Hindlimb muscle (tissue), 1 donor: ENCODE results near the gene FNIP2. TPM values are rescaled to one million over a fixed set of nuclear protein-coding genes. Genes with fewer than 3 reads are reported as not detected.
"Not testable (repeated sequence)": the region's sequence is repeated elsewhere in the genome, so short reads cannot be mapped to it uniquely, and the experiment has no call there.

Experiments used
- DNase-seq: peaks from one replicate; pipeline ENCODE4 v3.0.0-alpha.2; 2013
- polyA plus RNA-seq: library from polyadenylated mRNA; unstranded; fragments of 120-200 nt; gene quantifications from one replicate; pipeline ENCODE4 v1.2.1, GENCODE V29; 2013; ENCODE audit not compliant: insufficient read length

Gene FNIP2
- polyA plus RNA-seq, 1 donor, result 12.7 TPM

DNA sequence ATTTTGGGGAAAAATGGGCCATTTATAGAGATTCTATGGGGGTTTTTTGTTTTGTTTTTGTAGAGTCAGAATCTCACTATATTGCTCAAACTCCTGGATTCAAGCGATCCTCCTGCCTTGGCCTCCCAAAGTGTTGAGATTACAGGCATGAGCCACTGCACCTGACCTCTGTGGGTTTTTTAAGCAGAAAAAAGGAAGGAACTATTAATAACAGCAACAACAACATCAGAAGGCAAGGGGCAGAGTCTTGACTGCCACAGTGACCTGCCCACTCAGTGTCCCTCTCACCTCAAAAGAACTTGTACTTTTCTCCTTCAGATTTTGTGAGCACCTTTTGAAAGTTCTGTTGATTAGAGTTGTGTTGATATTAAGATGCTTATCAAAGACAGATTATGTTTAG, 48.1 kb downstream of the FNIP2 start:
- DNase-seq, result no peak

DNA sequence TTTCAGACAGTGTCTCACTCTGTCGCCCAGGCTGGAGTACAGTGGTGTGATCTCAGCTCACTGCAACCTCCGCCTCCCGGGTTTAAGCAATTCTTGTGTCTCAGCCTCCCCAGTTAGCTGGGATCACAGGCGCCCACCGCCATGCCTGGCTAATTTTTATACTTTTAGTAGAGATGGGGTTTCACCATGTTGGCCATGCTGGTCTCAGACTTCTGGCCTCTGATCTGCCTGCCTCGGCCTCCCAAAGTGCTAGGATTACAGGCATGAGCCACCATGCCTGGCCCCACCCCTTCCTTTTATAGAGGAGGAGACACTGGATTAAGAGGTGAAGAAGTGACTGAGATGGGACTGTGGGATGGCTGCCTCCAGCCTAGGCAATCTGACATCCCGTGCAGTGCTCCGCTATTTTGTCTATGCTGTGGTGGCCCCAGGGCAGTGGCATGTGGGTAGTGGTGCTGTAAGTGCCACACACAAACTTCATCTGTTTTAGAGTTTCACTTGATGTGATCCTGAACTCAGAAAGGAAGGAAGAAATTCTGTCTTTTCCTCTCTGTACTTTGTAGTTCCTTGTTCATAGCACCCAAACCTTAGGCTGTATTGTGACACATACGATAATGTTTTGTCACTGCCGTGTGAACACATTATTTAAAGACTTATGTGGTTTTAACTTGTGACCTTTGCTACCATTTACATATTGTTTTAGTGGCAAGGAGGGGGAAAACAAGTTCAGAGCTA, 48.9 kb downstream of the FNIP2 start:
- no peak for DNase-seq

DNA sequence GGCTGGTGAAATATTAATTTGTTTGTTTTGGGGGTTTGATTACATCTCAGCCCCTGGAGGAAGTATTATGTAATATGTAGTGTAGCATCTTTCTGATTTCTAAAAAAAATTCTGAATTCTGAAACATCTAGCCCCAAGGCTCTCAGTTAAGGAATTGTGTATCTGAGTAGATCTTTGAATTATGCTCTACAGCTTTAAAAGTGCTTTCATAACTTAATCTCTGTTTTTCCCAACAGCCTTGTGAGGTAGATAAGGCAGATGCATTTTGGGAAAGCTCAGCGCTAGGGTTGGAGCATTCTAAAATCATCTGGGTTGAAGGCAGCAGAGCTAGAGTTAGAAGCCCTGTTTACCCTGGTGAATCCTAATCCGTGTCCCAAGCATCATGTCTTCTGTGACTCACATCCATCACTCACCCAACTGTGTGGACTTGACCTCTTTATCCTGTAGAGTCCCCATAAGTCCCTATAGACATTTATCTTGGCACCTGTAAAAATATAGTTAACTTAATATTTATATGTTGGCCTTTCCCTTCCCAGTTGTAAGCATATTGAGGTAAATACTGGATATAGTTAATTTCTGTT, 49.8 kb downstream of the FNIP2 start:
- no peak for DNase-seq

DNA sequence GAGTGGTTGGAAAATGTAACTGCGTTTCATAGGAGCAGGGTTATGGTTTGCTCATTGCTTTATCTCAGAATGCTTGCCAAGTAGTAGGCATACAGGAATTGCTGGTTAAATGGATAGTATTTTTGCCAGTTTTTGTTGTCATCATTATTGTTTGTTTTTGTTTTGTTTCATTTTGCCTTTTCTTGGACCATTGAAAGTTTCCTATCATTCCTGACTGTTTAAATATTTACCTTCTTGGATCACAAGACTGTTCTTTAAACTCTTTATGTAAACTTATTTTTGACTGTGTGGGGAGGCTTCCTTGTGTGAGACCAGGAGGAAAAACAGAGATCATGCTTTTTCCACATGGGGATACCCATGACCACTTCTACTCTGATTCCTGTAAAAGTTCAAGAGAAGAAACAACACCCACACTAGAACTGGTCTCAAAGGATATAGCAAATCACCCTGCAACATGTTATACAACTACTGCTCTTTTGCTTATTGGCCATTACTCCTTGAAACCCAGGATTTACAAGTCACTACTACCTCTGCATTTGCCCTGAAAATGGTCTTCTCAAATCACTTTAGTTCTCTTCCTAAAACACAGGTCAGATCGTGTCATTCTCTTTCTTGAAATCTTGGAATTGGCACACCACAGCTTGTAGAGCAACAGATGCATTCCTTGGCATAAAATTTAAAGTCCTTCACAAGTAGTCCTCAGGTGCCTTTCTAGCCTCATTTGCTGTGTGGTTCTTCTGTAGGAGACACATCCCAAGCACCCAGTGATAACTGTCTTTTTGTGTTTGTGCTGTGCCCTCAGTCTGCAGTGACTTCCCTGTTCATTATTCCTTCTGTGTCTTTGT, 51.3 kb downstream of the FNIP2 start:
- no peak for DNase-seq

DNA sequence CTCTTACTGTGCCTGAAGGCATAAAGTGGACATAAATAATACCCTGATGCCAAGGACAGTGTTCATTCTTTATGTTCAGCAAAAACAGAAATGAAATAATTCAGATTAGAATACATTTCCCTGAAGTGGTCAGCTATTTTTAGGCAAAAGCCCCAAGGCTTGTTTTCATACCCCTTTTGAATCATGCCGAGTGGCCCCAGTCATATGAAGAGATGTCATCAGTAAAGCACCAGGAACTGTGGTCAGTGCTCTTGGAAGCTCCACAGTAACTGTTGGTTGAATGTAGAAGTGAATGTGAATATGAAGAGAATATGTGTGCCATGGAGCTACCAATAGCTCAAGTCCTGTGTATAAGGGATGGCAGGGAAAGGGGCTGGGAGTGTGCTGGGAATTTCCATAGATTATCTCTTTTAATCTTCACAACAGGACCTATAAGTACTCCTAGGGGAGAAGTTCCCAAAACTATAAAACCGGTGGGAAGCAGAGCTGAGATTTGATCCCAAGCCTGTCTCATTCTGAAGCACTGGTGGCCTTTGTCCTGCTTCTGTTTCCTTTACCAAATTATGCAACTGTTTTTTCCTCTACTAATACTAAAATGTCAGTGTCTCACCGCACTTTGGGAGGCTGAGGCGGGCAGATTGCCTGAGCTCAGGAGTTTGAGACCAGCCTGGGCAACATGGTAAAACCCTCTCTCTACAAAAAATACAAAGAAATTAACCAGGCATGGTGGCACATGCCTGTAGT, 52.6 kb downstream of the FNIP2 start:
- DNase-seq, result no peak

DNA sequence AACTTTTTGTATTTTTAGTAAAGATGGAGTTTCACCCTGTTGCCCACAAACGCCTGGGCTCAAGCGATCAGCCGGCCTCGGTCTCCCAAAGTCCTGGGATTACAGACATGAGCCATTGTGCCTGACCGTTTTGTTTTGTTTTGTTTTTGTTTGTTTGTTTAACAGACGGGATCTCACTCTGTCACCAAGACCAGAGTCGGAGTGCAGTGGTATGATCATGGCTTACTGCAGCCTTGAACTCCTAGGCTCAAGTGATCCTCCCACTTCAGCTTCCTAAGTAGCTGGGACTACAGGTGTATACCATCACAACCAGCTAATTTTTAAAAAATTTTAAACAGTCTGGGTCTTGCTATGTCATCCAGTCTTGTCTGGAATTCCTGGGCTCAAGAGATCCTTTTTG, 53.5 kb downstream of the FNIP2 start:
- no peak for DNase-seq

DNA sequence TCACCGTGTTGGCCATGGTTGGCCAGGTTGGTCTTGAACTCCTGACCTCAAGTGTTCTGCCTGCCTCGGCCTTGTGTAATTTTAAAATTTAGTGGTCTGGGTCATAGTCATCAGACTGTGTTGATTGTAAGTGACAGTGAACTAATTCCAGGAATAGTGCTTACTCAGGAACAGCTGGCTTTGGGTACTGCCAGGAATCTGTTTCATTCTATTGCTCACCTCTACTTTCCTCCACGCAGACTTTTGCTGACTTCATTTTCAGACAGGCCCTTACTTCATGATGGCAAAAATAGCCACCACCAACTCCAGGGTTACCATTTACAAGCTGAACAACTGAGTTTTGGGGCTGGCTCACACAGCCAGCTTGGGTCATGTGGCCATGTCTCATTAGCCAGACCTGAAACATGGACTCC, 54.6 kb downstream of the FNIP2 start:
- DNase-seq, result no peak

DNA sequence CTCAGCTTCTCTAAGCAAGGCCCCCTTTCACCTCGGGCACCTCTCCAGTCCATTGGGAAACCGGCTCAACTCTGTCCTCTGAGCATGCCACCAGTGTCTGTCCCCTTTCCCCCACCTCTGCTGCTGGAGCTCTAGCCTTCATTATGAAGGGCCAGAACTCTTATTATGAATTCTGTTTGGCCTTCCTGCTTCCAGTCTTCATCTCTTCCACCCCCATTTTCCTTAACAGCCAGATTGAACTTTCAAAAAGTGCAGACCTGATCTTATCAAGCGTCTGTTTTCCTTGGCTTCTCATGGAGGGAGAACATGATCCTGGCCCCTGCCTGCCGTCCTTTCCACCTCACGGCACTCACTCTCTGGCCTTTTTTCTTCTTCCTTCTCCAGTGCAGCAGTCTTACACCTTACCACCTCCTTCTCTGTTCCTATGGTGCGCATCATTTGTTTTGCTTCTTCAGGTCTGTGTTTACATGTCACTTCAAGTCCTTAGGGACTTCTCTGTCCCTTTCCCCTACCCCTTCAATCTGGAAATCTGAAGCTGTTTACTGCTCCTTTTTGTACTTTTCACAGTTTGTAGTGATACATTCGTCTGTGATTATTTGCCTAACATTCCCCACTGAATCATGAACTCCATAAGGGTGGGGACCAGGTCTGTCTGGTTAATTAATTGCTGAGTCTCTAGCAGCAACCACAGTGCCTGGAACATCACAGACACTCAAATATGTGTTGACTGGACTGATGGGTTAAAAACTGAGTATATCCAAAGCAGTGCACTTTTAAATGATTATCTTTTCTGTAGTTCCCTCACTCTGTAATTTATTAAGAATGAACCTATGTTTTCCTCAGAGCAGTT, 55.8 kb downstream of the FNIP2 start:
- no peak for DNase-seq

DNA sequence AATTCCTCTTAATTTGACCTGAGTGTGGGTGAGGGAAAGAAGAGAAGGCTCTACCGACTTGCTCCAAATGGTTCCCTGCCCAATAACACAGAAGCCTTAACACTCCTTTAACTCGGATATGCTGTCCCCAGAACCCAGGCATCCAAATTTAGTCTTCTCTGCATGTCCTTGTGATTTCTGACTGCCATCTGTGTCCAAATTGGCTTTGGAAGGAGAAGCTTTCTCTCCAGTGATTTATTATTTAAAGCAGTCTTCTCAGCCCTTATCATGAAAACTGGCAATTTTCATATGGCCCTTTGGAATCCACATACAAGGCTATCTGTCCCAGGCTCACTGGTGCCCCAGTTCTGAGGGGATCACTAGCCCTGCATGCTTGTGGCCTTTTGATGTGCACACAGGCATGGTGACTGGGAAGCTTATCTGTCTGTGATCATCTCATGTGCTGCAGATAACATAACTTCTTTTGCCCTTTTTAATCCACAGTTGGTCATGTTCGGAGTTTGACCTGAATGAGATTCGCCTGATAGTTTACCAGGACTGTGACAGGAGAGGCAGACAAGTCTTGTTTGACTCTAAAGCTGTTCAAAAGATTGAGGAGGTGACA, 56.7 kb downstream of the FNIP2 start:
- no peak for DNase-seq

DNA sequence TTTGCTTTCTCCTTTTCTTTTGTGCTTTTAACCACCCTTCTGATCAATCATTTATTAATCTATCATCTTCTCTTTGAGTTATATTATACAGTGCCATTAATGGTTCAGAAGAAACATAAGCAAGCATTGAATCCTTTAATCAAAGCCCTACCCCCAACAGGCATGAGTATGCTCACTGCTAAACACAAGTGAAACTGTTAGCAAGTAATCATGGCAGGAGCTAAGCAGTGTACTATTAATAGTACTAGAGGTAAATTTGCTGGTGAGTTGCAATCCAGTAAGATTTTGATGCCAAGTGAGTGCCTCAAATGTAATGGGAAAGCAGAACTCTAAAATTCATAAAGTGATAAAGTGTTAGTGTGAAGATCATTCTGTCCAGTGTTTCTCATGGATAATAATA, 57.2 kb downstream of the FNIP2 start:
- no peak for DNase-seq

DNA sequence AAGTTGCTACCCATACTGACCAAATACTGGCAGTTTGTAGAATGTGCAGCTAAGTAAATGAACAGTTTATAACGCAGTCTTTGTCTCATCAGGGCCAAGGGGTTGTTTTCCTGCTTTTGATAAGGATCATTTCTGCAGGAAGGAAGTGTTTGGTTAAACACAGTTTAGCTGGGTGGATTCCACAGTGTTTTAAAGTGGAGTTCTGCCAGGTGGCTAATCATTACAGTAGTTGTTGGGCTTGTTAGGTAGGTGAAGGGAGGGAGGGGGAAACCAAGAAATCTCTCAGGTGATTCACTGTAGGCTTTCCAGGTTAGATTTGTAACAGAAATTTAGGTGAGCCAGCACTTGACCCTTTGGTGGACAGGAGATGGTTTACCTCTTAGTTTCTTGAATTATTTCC, 58.1 kb downstream of the FNIP2 start:
- DNase-seq, result no peak

DNA sequence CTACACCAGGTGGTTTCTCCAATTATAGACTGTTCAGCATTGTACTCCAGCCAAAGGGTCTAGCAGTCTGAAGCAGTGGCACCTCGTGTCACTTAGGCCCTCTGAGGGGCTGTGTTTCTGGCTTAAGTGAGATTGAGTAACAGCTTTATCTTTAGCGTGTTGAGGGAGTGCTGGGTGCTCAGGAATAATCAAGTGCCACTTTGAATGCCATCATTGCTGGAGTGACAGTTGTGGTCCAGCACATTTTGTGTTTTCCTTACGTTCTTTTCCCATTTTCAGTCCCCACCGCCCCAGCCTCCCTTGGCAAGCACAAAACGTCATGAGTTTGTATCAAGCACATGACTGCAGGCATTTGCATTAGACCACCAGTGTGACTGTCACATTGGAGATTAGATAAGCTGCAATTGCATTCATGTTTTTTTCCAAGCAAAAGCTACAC, 58.7 kb downstream of the FNIP2 start:
- DNase-seq, result no peak

DNA sequence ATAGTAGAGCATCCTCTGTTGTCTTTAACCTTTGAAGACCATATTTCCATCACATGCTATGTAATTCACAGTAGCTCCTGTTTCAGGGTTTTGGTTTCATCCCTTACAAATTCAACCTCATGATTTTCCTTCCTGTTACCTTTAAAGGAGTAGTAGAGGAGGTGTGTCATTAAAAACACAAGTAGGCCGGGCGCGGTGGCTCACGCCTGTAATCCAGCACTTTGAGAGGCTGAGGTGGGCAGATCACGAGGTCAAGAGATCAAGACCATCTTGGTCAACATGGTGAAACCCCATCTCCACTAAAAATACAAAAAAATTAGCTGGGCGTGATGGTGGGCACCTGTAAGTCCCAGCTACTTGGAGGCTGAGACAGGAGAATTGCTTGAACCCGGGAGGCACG, 59.3 kb downstream of the FNIP2 start:
- not testable (repeated sequence) for DNase-seq

DNA sequence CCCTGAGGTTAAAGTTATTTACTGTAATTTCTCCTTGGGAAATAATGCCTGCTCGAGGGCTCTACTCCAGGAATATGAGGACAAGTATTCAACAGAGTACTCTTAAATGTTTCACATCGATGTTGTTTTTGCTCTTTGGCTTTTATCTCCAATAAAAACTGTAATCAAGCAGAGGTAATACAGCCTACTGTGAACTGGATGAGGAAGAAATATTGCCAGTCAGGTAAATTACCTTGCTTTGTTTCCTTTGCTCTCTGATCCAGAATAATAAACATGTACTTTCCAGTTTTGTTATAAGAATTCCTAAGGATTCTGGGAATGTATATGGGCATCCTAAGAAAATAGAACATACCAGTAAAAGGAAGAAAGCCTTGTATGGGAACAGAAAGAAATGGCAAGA, 60.4 kb downstream of the FNIP2 start:
- no peak for DNase-seq

DNA sequence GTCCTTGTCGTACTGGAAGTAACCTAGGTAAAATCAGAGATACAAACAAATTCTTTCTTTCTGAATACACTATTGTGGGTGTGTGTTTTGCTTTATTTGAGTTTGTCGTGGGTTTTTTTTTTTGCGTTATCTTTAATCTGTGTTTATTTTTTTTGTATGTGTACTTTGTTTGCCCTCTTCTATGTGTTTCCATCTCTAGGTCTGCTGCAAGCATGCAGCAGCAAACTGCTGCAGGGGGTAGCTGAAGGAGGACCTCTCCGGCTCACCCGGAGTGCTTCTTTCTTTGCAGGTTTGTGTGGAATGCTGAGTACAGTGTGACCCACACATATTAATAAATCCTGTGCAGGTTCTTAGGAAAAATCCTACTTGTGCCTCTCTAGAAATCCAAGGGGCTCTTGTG, 64.8 kb downstream of the FNIP2 start:
- DNase-seq, result no peak

DNA sequence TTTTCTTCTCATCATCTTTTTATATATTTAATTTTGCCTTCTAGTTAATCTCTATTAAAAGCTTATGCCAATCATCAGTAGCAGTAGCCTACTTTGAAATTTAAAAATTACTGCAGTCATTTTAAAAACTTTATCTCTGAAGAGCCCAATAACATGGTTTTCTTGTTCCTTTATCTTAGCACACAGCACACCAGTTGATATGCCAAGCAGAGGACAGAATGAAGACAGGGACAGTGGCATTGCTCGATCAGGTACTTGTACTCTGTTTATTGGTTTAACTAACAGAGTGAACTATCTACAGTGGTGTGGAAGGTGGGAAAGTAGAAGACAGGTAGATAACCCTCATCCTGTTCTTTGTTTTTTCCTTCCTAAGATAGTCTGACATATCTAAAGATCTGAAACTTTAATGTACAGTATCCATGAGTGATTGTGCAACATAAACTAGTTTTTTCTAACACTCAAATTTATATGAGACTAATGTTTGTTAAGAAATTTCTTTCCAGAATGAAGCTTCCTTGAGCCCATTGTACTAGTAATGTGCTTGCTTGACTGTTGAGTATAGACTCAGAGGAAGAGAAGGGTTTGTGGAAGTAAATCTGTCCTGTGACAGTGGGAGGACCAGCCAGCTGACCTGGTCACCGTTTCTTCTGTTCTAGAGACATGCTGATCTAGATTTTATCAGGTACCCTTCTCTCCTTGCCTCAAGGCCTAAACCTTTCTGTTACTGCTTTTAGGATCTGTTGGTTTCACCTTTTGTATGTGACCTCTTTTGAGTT, 66.6 kb downstream of the FNIP2 start:
- DNase-seq, result no peak

DNA sequence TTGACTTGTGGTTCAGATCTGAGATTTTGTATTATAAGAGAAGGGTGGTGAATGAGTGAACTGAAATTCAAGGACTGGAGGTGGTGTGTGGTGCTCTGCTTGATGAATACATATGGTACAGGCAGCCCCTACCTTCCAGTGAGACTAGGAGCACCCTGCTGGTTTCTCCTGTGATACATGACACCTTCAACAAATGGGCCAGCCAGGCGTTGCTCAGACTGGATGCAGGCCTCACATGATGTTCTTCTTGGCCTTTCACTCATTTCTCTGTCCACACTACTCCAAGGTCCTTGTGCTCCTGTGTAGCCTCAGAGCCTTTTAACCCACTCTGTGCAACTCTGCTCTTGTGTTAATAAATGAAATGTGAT, 67.2 kb downstream of the FNIP2 start:
- no peak for DNase-seq

DNA sequence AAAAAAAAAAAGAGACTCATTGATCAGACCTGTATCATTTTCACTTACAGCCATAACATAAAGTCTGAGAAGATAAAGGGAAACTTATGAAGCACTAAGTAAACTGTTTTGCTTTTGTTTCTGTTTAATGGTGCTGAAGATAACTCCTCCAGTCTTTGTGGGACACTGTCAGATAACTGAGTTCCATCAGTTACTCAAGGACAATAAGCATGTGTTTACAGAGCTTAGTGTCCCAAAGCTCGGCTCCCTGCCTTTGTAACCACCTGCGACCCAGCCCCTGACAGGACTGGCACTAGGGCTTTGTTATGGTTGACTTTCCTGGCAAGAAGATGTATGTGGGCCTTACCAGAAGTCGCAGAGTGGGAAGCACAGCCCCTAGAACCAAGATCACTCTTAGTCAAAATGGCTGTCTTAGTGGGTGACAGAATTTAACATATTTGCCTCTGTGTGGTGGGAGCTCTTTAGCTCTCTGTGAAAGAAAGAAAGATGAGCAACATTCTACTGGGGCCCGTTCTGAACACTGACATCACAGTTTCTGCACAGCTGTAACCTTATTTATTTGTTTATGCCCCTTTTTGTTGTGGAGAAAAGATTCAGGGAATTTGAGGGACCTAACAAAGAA, 68.1 kb downstream of the FNIP2 start:
- no peak for DNase-seq

DNA sequence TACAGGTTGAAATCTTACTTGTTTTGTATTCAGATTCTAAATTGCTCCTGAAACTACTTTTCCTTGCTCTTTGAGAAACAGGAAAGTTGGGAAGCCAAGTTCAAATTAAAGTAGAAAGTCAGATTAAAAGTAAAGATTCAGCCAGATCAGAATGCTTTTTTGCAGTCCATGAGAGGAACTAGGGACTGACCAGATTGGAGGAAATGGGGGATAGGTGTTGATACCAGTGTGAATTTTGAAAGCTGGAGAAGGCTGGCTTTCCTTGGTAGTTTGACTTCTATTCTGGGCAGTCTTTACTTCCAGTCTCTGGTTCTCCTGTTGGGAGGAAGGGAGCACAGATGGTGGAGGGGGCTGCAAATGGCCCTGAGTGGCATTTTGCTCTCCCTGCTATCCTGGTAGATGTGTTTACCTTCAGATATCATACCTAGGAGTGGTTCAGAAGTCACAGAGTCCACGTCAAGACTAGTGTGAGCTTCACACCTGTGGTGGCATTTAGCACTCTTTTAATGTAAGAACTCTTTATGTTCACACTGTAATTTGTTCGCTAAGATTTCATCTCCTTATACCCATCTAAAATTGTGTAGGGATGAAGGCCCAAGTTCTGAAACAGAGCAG, 68.8 kb downstream of the FNIP2 start:
- no peak for DNase-seq

DNA sequence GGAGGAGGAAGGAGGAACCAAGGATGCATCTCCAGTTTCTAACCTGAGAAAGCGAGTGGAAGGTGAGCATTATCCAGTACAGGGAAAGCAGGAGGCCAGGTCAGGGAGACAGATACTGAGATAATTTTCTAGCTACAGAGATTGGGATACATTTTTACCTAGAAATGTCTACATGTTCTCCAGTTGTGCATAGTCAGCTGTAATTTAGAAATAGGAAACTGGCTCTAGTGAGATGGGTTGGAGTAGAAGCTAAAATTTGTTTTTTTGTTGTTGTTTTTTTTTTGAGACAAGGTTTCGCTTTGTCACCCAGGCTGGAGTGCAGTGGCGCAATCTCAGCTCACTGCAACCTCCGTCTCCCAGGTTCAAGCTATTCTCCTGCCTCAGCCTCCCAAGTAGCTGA, 71.3 kb downstream of the FNIP2 start:
- DNase-seq, result no peak
